ENCODE data around the gene CRYBG1. TPM values are rescaled to one million over a fixed set of nuclear protein-coding genes. Genes with fewer than 3 reads are reported as not detected.

Gene CRYBG1
- total and polyA plus RNA-seq, 2 of the 13 experiments (the other 11 are each of a cell fraction or from before 2014, with no cell fraction given), result 10.1 to 21.9 TPM

- WGBS (ENCODE audit: low lambda C conversion rate), result 0% methylated on average over 1 of the region's 1 CpG
- H4K20me1 ChIP-seq (ENCODE audit: insufficient read depth, low read length), result no peaks in the 10 kb centered on the region
- intact Hi-C loops (cut with micrococcal nuclease; ENCODE audit: unreplicated experiment), result no loop called here
- in situ Hi-C loops (cut with HindIII; ENCODE audit: extremely low pct_ligation_motif_present, low pct_unique_long_range_greater_than_20kb), result no loop called here
- H3K27me3 ChIP-seq (ENCODE audit: control insufficient read depth in 1 of 2, insufficient read depth in 2 of 2, low read length in 2 of 2), result no peaks in the 10 kb centered on the region
- no peaks in the 10 kb centered on the region for H3K36me3 ChIP-seq (replicated peaks in 1 of 2; ENCODE audit: control insufficient read depth in 1 of 2, insufficient read depth in 2 of 2, low read length in 2 of 2)
- H3K9ac ChIP-seq (ENCODE audit: insufficient read depth, low read depth, low read length), result no peak overlapping the region
- FAIRE-seq (no peak), DNase-seq (ENCODE audit: low spot score) (no peak), ATAC-seq (no peak)
- H3K79me2 ChIP-seq (ENCODE audit: insufficient read depth, low read length), result no peaks in the 10 kb centered on the region
- no peak overlapping the region for H3K4me3 ChIP-seq (replicated peaks in 1 of 3; ENCODE audit: insufficient read depth in 1 of 3, low read depth in 2 of 3, low read length in 3 of 3)
- ChIA-PET CTCF (ENCODE audit: low intra/inter-chr PET ratio, low total read pairs) (no interaction called here), POLR2A (no interaction called here)
- no peak overlapping the region for H3K27ac ChIP-seq (ENCODE audit: extremely low read length, insufficient read depth, low read length)
- BruUV-seq (replicated peaks), result no TSS peak
- no peaks in the 10 kb centered on the region for H3K4me1 ChIP-seq (ENCODE audit: insufficient read depth, low read length)
- H2AFZ ChIP-seq (ENCODE audit: low read length), result no peak overlapping the region
- no peak for TF ChIP-seq JUN (CRISPR knock-in tag; IDR thresholded peaks at IDR 0.05)
- TF ChIP-seq RORA (CRISPR knock-in tag; IDR thresholded peaks at IDR 0.05), result no peak
- TF ChIP-seq, protein P1, sequence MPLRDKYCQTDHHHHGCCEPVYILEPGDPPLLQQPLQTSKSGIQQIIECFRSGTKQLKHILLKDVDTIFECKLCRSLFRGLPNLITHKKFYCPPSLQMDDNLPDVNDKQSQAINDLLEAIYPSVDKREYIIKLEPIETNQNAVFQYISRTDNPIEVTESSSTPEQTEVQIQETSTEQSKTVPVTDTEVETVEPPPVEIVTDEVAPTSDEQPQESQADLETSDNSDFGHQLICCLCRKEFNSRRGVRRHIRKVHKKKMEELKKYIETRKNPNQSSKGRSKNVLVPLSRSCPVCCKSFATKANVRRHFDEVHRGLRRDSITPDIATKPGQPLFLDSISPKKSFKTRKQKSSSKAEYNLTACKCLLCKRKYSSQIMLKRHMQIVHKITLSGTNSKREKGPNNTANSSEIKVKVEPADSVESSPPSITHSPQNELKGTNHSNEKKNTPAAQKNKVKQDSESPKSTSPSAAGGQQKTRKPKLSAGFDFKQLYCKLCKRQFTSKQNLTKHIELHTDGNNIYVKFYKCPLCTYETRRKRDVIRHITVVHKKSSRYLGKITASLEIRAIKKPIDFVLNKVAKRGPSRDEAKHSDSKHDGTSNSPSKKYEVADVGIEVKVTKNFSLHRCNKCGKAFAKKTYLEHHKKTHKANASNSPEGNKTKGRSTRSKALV (CRISPR knock-in tag; IDR thresholded peaks at IDR 0.05), result no peak
- TF ChIP-seq ZNF207 (IDR thresholded peaks at IDR 0.05; ENCODE audit: borderline replicate concordance), result no peak
- no peak overlapping the region for H3K4me2 ChIP-seq (ENCODE audit: low read depth, low read length)
- H3K9me3 ChIP-seq (ENCODE audit: low read length), result no peaks in the 10 kb centered on the region
Observed at GRCh38 chr6:106370639-106371038, 10.1 kb downstream of the CRYBG1 start.

DNA sequence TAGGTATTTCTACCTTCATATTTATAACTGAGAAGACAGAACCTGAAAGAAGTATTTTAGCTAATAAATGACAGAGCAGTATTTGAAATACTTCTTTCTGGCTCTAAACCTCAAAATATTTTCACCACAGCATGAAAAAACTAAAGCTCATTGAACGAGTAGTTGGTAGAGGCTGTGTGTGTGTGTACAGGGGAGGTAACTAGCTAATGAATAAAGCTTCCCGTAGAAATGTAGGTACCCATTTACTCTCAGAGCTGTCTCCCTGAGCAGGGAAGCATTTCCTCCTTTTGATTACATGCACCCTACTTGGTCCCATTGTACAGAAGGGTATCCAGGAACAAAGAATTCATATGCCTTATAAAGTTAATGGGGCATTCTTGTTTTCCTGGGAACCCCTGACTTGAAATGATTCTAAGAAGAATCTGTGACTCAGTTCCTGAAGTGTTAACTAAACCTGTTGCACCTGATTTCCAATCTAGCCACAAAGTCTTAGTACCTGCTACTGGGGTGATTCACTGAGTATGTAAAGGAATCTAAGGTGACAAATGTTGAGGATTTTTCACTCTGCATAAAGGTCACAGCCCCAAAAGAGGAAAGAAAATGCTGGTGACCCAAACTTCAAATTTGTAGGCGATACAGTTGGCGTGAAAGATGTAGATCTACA is 12.5 kb downstream of the CRYBG1 start:
- H3K4me3 ChIP-seq (replicated peaks in 1 of 3; ENCODE audit: insufficient read depth in 1 of 3, low read depth in 2 of 3, low read length in 3 of 3), result no peak overlapping the region
- H3K4me2 ChIP-seq (ENCODE audit: low read depth, low read length), result no peak overlapping the region
- intact Hi-C loops (cut with micrococcal nuclease; ENCODE audit: unreplicated experiment), result no loop called here
- H3K27ac ChIP-seq (ENCODE audit: extremely low read length, insufficient read depth, low read length), result no peak overlapping the region
- H3K79me2 ChIP-seq (ENCODE audit: insufficient read depth, low read length), result no peaks in the 10 kb centered on the region
- no TSS peak for BruUV-seq (replicated peaks)
- no peak overlapping the region for H2AFZ ChIP-seq (ENCODE audit: low read length)
- H3K9ac ChIP-seq (ENCODE audit: insufficient read depth, low read depth, low read length), result no peak overlapping the region
- ATAC-seq (no peak), FAIRE-seq (no peak), DNase-seq (ENCODE audit: low spot score) (no peak)
- H4K20me1 ChIP-seq (ENCODE audit: insufficient read depth, low read length), result no peaks in the 10 kb centered on the region
- no peaks in the 10 kb centered on the region for H3K36me3 ChIP-seq (replicated peaks in 1 of 2; ENCODE audit: control insufficient read depth in 1 of 2, insufficient read depth in 2 of 2, low read length in 2 of 2)
- H3K27me3 ChIP-seq (ENCODE audit: control insufficient read depth in 1 of 2, insufficient read depth in 2 of 2, low read length in 2 of 2), result peaks cover 0 to 7% of the 10 kb centered on the region in 2 experiments; a peak in 1 of 5 replicates
- WGBS (ENCODE audit: low lambda C conversion rate), result 1% methylated on average over 4 of the region's 4 CpGs
- ChIA-PET CTCF (ENCODE audit: low intra/inter-chr PET ratio, low total read pairs) (no interaction called here), POLR2A (no interaction called here)
- no peaks in the 10 kb centered on the region for H3K9me3 ChIP-seq (ENCODE audit: low read length)
- no peaks in the 10 kb centered on the region for H3K4me1 ChIP-seq (ENCODE audit: insufficient read depth, low read length)
- in situ Hi-C loops (cut with HindIII; ENCODE audit: extremely low pct_ligation_motif_present, low pct_unique_long_range_greater_than_20kb), result no loop called here
- TF ChIP-seq ZNF335 (CRISPR knock-in tag; IDR thresholded peaks at IDR 0.05) (no peak), PRDM4 (CRISPR knock-in tag; IDR thresholded peaks at IDR 0.05; ENCODE audit: borderline replicate concordance) (no peak), ZNF496 (CRISPR knock-in tag; IDR thresholded peaks at IDR 0.05; ENCODE audit: insufficient replicate concordance) (no peak), ZSCAN22 (CRISPR knock-in tag; IDR thresholded peaks at IDR 0.05) (no peak), GATA4 (IDR thresholded peaks at IDR 0.05; ENCODE audit: borderline replicate concordance, low read depth) (no peak), NFKB2 (CRISPR knock-in tag; IDR thresholded peaks at IDR 0.05; ENCODE audit: borderline replicate concordance) (no peak), SIX4 (CRISPR knock-in tag; IDR thresholded peaks at IDR 0.05) (no peak), ZBTB34 (CRISPR knock-in tag; IDR thresholded peaks at IDR 0.05) (no peak), CREB1 (IDR thresholded peaks at IDR 0.05) (no peak), CREB1 (CRISPR knock-in tag; IDR thresholded peaks at IDR 0.05) (no peak)
